IgD-negative memory B cell (primary cell): Measurements from ENCODE around the gene ANKRD61. TPM values are rescaled to one million over a fixed set of nuclear protein-coding genes. Genes with fewer than 3 reads are reported as not detected.
"Not testable (repeated sequence)": the region's sequence is repeated elsewhere in the genome, so short reads cannot be mapped to it uniquely, and the experiment has no call there.

ENCODE experiments used
- H3K27ac Mint-ChIP-seq, 3 donors: one replicate each; pipeline ENCODE4 v1.8.0; 2020 to 2022; ENCODE audit warnings: mild to moderate bottlenecking in 3 of 3, mixed read lengths in 3 of 3, moderate library complexity in 1 of 3
- H3K27me3 Mint-ChIP-seq: one replicate; pipeline ENCODE4 v1.8.0; 2021; ENCODE audit warnings: mixed read lengths
- H3K36me3 Mint-ChIP-seq: one replicate; pipeline ENCODE4 v1.8.0; 2020; ENCODE audit warnings: mild to moderate bottlenecking, mixed read lengths
- H3K4me1 Mint-ChIP-seq, 3 donors: one replicate each; pipeline ENCODE4 v1.8.0; 2020 to 2022; ENCODE audit warnings: mixed read lengths in 3 of 3, mild to moderate bottlenecking in 1 of 3
- H3K4me3 Mint-ChIP-seq, 4 donors: one replicate each; pipeline ENCODE4 v1.8.0; 2020 to 2022; ENCODE audit warnings: mild to moderate bottlenecking in 4 of 4, mixed read lengths in 4 of 4, moderate library complexity in 3 of 4
- H3K9me3 Mint-ChIP-seq, 3 donors: one replicate each; pipeline ENCODE4 v1.8.0; 2020 to 2021; ENCODE audit warnings: mixed read lengths in 3 of 3, mild to moderate bottlenecking in 1 of 3
- polyA plus RNA-seq: library from polyadenylated mRNA; unstranded; fragments of 300-500 nt; fragmentation: Illumina TruSeq; gene quantifications from one replicate; pipeline ENCODE4 v1.2.3, GENCODE V29; 2021

ANKRD61 gene
- polyA plus RNA-seq = 0.24 TPM

DNA sequence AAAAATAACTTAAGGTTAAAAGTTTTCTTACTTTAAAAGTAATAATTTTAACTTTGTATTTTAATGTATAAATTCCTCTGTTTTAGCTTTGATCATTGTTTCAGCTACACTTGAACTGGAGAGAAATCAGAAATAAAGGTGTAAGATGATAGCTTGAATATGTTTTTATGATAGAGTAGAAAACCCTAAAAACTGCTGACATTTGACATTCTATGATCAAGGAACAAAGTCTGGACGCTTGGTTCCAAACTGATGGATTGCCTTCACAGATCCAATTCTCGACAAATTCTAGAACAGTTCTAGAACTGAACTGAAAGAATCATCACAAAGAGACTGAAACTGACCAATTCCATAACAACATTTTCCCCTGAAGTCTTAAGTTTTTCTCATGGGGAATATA is at the start of gene ANKRD61:
Gene ANKRD61 (plus strand): TSS at position 389 of the 400 bp plus-strand sequence. CDS start 0 bp downstream, at position 389.
- H3K4me1 Mint-ChIP-seq = peaks cover 11 to 17% (median 16%) of the 10 kb centered on the region in 3 donors
- no peaks in the 10 kb centered on the region for H3K9me3 Mint-ChIP-seq
- no peaks in the 10 kb centered on the region for H3K27me3 Mint-ChIP-seq
- H3K36me3 Mint-ChIP-seq = peaks cover 3% of the 10 kb centered on the region
- H3K4me3 Mint-ChIP-seq = peak within 1 kb of the TSS in 1 of 4 donors; percentile 6
- H3K27ac Mint-ChIP-seq = peak within 1 kb of the TSS in 2 of 3 donors; percentile 1 to 90

DNA sequence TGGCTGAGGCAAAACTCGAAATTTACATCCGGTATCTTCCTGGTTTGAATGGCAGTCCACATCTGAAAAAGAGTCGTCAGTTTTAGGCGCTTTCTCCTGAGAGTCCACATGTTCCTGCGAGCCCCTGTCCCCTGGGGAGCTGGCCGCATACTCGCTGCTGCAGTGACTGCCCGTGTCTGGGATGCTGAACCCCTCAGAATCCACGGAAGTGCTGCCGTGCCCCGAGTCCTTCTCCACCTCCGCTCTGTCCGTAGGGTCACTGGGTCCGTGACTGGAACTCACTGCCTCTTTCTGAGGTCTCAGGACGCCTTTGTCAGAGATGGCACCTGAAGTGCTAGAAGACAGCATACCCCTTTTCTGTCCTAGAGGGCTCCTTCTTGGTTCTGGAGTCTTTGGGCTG is 44.1 kb upstream of the ANKRD61 start:
- not testable (repeated sequence) for H3K9me3 Mint-ChIP-seq, H3K27me3 Mint-ChIP-seq, H3K36me3 Mint-ChIP-seq, H3K4me1 Mint-ChIP-seq, H3K4me3 Mint-ChIP-seq, H3K27ac Mint-ChIP-seq

DNA sequence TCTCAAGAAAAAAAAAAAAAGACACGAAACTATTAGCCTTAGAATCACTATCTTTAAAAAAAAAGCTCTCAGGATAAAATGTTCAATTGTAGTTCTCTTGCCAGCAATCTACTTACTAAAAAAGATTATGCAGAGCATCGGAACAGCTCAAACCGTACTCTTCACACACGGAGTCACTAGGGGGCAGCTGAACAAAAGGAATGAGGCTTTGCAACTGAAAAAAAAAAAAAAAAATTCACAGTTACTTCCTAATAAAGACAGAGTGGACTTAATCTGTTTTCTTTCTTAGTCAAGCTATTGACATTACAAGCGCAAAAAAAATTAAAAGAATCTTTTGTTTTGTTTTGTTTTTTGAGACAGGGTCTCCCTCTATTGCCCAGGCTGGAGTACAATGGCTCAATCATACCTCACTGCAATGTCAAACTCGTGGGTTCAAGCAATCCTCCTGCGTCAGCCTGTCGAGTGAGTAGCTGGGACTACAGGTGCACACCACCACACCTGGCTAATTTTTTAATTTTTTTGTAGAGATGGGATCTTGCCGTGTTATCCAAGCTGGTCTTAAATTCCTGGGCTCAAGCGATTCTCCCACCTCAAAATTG is 33.9 kb upstream of the ANKRD61 start:
- Mint-ChIP-seq H3K4me1 (peaks cover 0 to 5% (median 3%) of the 10 kb centered on the region in 3 donors), H3K27me3 (no peaks in the 10 kb centered on the region), H3K4me3 (no peak overlapping the region), H3K27ac (peak overlapping the region in 1 of 3 donors; percentile 71), H3K36me3 (peaks cover 2% of the 10 kb centered on the region), H3K9me3 (no peaks in the 10 kb centered on the region)

DNA sequence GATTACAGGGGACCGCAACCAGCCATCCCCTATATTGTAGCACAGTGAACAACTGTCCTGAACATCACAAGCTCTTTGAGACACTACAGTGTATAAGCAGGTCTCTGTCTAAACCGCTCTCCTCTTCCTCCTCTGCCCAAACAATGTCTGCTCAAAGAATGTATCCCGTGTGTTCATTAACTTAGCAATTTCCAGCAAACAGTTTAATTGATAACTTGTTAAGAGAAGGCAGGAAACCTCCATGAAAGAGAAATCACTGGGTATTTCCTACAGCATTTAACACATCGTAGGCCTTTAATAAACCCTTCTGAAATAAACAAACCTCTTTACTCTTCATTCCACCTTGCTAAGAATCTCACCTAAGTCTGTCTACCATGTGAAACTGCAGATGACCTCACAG is 23.8 kb upstream of the ANKRD61 start:
- H3K27me3 Mint-ChIP-seq = no peaks in the 10 kb centered on the region
- H3K4me1 Mint-ChIP-seq = peaks cover 17 to 26% (median 18%) of the 10 kb centered on the region in 3 donors
- H3K36me3 Mint-ChIP-seq = no peaks in the 10 kb centered on the region
- no peaks in the 10 kb centered on the region for H3K9me3 Mint-ChIP-seq
- peak overlapping the region in 2 of 3 donors; percentile 32 to 41 for H3K27ac Mint-ChIP-seq
- H3K4me3 Mint-ChIP-seq = peak overlapping the region; percentile 30 to 98 (median 69)

DNA sequence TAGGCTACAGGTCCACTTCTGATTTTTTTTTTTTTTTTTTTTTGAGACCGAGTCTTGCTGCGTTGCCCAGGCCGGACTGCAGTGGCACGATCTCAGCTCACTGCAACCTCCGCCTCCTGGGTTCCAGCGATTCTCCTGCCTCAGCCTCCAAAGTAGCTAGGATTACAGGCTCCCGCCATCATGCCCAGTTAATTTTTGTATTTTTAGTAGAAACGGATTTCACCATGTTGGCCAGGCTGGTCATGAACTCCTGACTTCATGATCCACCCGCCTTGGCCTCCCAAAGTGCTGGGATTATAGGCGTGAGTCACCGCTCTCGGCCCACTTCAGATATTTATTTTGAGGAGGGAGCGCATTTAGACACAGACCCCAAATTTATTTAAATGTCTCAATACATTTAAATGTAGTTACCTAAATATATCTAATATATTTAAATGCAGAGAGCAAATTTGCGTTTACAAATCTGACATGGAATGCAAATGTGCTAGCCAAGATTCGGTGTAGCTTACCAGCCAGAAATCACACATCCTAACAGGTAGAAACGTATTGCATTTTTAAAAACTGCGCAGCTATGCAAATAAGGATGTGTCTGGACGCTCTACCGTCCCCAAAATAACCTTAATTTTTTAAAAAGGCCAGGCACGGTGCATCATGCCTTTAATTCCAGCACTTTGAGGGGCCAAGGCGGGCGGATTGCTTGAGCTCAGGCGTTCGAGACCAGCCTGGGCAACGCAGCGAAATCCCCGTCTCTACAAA is 23.2 kb upstream of the ANKRD61 start:
- not testable (repeated sequence) for H3K27me3 Mint-ChIP-seq, H3K9me3 Mint-ChIP-seq, H3K36me3 Mint-ChIP-seq
- Mint-ChIP-seq H3K4me3 (peak overlapping the region in 3 of 4 donors; percentile 92 to 98 (median 98)), H3K4me1 (peaks cover 18 to 31% (median 23%) of the 10 kb centered on the region in 3 donors), H3K27ac (peak overlapping the region in 2 of 3 donors; percentile 96 to 97)

DNA sequence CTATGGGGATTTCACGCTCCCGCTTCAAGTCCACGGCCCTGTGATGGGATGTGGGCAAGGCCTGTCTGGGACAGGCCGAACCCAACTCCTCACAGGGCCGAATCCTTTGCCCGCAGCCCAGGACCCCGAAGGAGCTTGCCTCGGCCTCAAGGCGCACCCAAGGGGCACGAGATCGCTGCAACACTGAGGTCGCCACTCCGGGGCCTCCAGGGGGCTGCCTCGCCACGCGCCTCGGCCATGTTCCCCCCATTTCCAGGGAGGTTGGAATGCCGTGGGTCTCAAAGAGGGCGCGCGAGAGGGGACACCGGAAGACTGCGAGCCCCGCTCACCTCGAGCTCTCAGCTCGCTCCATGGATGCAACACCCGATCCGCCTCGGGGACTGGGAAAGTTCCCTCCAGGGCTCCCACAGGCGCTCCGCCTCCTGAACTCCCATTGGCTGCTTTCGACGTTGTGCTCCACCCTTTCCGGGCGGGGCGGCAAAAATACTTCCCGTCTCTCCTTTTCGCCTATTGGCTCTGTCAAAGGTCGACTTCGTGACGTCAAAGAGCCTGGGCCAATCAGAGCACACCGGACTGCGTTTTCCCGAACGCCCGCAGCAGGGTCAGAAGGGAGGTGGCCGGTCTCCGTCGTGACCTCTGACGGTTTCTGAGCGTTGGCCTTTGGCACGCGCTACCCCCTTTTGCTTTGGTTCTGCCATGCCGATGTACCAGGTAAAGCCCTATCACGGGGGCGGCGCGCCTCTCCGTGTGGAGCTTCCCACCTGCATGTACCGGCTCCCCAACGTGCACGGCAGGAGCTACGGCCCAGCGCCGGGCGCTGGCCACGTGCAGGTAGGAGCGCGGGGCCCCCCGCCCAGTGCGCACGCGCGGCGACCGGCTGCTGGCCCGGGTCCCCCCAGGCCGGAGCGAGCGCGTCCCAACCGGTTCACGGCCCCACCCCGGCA is 22.2 kb upstream of the ANKRD61 start, which contains the start of the genes AIMP2 and PMS2:
Gene AIMP2 (plus strand): TSS at position 605 of the 944 bp plus-strand sequence. CDS start 92 bp downstream, at position 697.
Gene PMS2 (minus strand): TSS at position 382 of the 944 bp plus-strand sequence. CDS start 30 bp downstream, at position 352.
- Mint-ChIP-seq H3K9me3 (no peaks in the 10 kb centered on the region), H3K4me1 (peaks cover 18 to 32% (median 24%) of the 10 kb centered on the region in 3 donors), H3K27me3 (no peaks in the 10 kb centered on the region), H3K27ac (peak within 1 kb of the TSS; percentile 95 to 97 (median 96)), H3K36me3 (no peaks in the 10 kb centered on the region), H3K4me3 (peak within 1 kb of the TSS; percentile 92 to 98 (median 97))

DNA sequence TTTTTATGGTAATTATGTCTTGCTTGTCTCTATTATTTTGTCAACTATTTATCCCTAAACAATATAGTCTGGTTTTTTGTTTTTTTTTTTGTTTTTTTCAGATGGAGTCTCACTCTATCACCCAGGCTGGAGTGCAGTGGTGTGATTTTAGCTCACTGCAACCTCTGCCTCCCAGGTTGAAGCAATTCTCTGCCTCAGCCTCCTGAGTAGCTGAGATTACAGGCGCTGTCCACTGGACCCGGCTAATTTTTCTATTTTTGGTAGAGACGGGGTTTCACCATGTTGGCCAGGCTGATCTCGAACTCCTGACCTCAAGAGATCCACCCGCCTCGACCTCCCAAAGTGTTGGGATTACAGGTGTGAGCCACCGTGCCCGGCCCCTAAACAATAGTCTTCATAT is 20.8 kb upstream of the ANKRD61 start:
- not testable (repeated sequence) for H3K9me3 Mint-ChIP-seq, H3K27me3 Mint-ChIP-seq, H3K36me3 Mint-ChIP-seq
- Mint-ChIP-seq H3K27ac (peak overlapping the region; percentile 26 to 96 (median 57)), H3K4me3 (peak overlapping the region; percentile 89 to 98 (median 94)), H3K4me1 (peaks cover 17 to 32% (median 29%) of the 10 kb centered on the region in 3 donors)

DNA sequence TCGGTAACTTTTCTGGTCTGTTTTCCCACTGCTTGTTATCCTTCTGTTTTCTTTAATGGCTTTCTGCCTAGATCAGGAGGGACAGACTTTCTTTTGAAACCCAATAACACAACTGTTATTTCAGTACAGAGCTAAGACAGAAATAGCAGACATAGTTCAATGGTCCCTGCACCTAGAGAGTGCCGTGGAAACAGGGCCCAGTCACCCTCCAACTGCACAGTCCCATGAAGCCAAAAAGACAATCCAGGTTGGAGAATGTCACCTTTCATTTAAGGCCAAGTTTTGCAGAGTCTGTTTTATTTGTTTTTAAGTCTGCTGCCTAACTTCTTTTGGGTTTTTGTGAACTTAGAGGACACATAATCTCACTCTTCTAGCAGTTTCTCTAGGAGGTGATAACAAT is 19.6 kb upstream of the ANKRD61 start:
- Mint-ChIP-seq H3K4me3 (peak overlapping the region in 1 of 4 donors; percentile 98), H3K36me3 (no peaks in the 10 kb centered on the region), H3K4me1 (peaks cover 20 to 36% (median 35%) of the 10 kb centered on the region in 3 donors), H3K27me3 (no peaks in the 10 kb centered on the region), H3K9me3 (no peaks in the 10 kb centered on the region), H3K27ac (peak overlapping the region in 1 of 3 donors; percentile 41)

DNA sequence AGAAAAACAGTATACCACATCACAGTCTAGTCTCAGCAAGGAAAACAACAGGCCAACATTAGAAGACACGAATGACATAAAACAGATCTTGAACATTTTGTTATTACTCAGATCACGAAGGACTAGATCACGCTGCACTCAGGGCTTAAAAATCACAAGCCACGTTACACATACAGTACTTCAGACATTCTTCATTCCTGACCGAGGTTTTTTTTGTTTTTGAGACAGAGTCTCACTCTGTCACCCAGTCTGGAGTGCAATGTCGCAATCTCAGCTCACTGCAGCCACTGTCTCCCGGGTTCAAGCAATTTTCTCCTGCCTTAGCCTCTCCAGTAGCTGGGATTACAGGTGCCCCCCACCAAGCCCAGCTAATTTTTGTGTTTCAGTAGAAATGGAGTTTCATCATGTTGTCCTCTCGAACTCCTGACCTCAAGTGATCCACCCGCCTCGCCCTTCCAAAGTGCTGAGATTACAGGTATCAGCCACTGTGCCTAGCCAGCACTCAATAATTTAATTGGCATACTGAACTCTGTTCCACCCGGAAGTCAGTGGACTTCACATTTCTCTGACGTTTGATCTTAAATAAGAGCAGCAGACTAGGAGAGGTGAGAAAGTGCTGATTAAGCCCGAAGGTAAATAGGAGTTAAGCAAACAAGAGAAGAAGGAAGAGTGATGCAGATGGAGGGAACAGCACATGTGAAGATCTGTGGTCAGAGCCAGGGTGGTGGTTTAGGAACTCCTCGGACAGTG is 18.6 kb upstream of the ANKRD61 start:
- peak overlapping the region in 1 of 4 donors; percentile 37 for H3K4me3 Mint-ChIP-seq
- H3K4me1 Mint-ChIP-seq = peaks cover 16 to 31% (median 30%) of the 10 kb centered on the region in 3 donors
- H3K36me3 Mint-ChIP-seq = no peaks in the 10 kb centered on the region
- H3K27me3 Mint-ChIP-seq = no peaks in the 10 kb centered on the region
- peak overlapping the region in 1 of 3 donors; percentile 19 for H3K27ac Mint-ChIP-seq
- H3K9me3 Mint-ChIP-seq = no peaks in the 10 kb centered on the region

DNA sequence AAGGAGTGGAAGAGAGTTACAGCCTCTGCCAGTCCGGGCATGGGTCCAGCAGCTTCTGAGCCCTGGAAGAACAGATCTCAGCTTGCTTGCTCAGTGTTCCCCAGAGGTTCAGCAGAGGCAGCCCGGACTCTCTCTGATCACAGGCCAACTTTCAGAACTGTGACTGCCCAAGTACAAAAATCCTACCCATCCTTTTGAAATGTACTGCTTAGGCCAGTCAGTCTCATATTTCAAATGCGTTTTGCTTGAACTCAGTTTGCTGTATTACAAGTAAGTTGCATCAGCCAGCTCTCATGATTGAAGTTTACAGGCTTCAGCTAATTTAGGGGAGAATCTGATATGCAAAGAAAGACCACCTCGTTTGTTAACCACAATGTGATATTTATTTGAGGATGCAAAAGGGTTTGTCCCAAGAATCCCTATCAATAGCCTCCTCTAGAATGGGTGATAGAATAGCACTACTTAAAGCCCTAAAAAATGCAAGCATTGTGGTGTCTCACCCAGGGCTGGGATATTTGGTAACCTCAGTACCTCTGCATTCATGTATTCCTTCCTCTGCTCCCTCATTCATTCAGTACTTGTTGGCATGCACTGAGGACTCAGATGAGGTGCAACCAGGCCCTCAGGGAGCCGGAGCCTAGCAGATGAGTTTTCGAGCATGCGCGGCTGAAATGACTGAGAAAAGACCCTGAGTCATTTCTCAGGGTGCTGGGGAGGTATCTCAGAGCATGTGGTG is 15.1 kb upstream of the ANKRD61 start:
- Mint-ChIP-seq H3K4me1 (peaks cover 6 to 24% (median 17%) of the 10 kb centered on the region in 3 donors), H3K27me3 (no peaks in the 10 kb centered on the region), H3K4me3 (peak overlapping the region in 3 of 4 donors; percentile 51 to 66 (median 63)), H3K9me3 (no peaks in the 10 kb centered on the region), H3K36me3 (no peaks in the 10 kb centered on the region), H3K27ac (peak overlapping the region; percentile 18 to 92 (median 39))

DNA sequence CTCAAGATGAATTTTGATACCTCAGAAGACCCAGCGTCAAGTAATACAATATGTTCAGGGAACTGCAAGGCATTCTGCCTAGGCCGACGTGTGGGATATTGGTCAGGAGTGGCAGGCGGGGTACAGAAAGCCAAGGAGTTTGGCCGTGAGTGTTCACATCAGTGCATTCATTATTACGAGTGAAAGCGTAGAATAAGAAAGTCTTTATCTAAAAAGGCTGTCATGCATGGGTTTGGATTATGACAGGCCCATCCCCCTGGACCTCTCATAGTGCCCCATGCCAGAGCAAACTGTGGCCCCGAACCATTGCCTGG is 14.6 kb upstream of the ANKRD61 start:
- peak overlapping the region in 2 of 3 donors; percentile 12 to 18 for H3K27ac Mint-ChIP-seq
- H3K27me3 Mint-ChIP-seq = no peaks in the 10 kb centered on the region
- H3K4me1 Mint-ChIP-seq = peaks cover 6 to 21% (median 12%) of the 10 kb centered on the region in 3 donors
- no peaks in the 10 kb centered on the region for H3K36me3 Mint-ChIP-seq
- H3K4me3 Mint-ChIP-seq = peak overlapping the region in 1 of 4 donors; percentile 66
- H3K9me3 Mint-ChIP-seq = no peaks in the 10 kb centered on the region

DNA sequence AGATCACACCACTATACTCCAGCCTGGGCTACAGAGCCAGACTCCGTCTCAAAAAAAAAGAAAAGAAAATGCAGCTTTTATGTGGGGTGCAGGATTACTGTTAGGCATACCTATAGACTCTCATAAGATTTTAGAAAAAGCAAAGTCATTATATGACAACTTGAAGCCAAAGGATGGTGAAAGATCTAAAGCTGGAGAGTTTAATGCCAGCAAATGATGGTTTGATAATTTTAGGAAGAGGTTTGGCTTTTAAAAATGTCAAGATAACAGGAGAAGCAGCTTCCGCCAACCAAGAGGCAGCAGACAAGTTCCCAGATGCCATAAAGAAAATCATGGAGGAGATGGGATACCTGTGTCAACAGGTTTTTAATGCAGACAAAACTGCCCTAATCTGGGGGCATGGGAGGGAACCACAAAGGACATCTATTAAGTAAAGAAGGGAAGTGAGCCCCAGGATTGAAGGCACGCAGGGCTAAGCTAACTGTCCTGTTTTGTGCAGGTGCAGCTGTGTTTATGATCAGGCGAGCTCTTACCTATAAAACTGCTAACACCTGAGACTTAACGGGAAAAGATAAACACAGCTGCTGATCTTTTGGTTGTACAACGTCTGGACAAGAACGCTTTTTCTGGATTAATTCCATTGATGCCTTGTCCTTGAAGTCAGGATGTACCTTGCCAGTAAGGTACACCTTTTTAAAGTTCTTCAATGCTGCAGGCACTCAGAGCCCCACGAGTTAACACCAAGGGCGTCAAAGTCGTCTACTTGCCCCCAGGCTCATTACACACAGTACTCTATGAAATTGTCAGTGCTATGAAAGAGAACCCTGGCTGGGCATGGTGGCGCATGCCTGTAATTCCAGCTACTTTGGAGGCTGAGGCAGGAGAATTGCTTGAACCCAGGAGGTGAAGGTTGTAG is 10.5 kb upstream of the ANKRD61 start:
- Mint-ChIP-seq H3K4me3 (no peak overlapping the region), H3K4me1 (peaks cover 4 to 6% (median 5%) of the 10 kb centered on the region in 3 donors), H3K27me3 (no peaks in the 10 kb centered on the region), H3K9me3 (no peaks in the 10 kb centered on the region), H3K36me3 (peaks cover 5% of the 10 kb centered on the region), H3K27ac (peak overlapping the region in 2 of 3 donors; percentile 23 to 88)

DNA sequence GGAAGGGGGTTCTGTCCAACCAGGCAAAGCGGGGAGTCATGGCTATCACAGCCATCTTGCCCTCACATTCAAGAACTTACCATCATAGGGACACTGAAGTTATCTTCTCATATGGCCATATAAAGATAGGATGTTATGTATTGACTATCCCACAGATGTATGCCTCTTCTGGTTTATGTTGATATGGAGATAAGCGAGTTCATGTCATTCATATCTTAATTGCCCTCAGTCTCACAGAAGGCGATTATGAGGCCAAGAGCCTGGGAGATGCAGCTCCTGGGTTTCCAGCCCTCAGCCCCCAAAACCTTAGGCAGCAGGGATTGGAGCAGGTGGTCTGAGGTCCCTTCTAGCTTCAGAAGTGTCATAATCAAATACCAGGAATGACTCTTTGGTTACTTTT is 8.5 kb upstream of the ANKRD61 start:
- Mint-ChIP-seq H3K9me3 (no peaks in the 10 kb centered on the region), H3K27me3 (no peaks in the 10 kb centered on the region), H3K36me3 (peaks cover 9% of the 10 kb centered on the region), H3K27ac (peak overlapping the region in 1 of 3 donors; percentile 21), H3K4me3 (no peak overlapping the region), H3K4me1 (peaks cover 10 to 13% (median 12%) of the 10 kb centered on the region in 3 donors)
